NT2/D1 (cell line): ENCODE results near the gene CHST4.

Experiments
- SUZ12 ChIP-seq: IDR thresholded peaks from 2 replicates; pipeline ENCODE4 v1.6.1; 2011; ENCODE audit not compliant: insufficient read length, insufficient read depth; ENCODE audit errors: extremely low read depth
- YY1 ChIP-seq: IDR thresholded peaks from 2 replicates; pipeline ENCODE4 v1.6.1; 2011; ENCODE audit not compliant: insufficient read length, insufficient read depth
- ZNF274 ChIP-seq: IDR thresholded peaks from 2 replicates; pipeline ENCODE4 v1.6.1; 2011; ENCODE audit warnings: mild to moderate bottlenecking, low read depth, low read length

DNA sequence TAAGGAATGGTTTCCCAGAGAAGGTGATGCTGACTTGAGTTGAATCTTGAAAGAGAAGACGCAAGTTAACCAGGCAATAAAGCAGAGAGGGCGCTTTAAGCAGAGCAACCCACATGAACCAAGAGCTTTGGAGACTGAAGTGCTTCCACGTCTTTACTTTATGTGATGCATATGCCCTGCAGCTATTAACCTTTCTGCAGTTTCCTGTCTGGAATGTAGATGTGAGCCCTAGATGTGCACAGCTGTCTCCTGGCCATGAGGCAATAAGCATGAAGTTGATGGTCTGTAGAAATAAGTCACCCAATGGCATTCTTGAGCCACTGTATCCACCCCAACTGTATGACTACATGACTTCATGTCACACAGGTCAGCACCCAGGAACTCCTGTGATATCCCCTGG is 5.7 kb upstream of the CHST4 start:
- TF ChIP-seq SUZ12 (no peak), ZNF274 (no peak), YY1 (no peak)
